ENCODE results near the gene CLEC11A. TPM values are rescaled to one million over a fixed set of nuclear protein-coding genes. Genes with fewer than 3 reads are reported as not detected.

CLEC11A gene
- 56.1 and 68.0 TPM in 2 replicates for total RNA-seq

GRCh38 chr19:50723069-50723468 lies at the start of gene CLEC11A:
Gene CLEC11A (plus strand): TSS chr19:50723364. CDS start chr19:50723526, 162 bp downstream.

GRCh38 chr19:50719566-50719965 lies 3.6 kb upstream of the CLEC11A start, which contains the start of gene SHANK1:
Gene SHANK1 (minus strand): TSS chr19:50719802. CDS start chr19:50716919, 2,883 bp downstream.

GRCh38 chr19:50770164-50770563 lies 47.0 kb downstream of the CLEC11A start, which contains the start of gene GPR32:
Gene GPR32 (plus strand): TSS chr19:50770464. CDS start chr19:50770601, 137 bp downstream.

Other genes starting within 250 kb of the CLEC11A start
- 76.0 and 78.1 TPM in 2 replicates for gene EMC10, start 246.9 kb upstream of the CLEC11A start, total RNA-seq
- gene GARIN5A, start 246.5 kb upstream of the CLEC11A start, total RNA-seq: 0.30 TPM in 1 of 2 replicates, not detected in the other
- 18.6 and 27.0 TPM in 2 replicates for gene JOSD2, start 212.2 kb upstream of the CLEC11A start, total RNA-seq
- not detected in 2 replicates for gene ASPDH, start 209.5 kb upstream of the CLEC11A start, total RNA-seq
- gene LRRC4B, start 154.9 kb upstream of the CLEC11A start, total RNA-seq: 0.18 and 0.30 TPM in 2 replicates
- gene SYT3, start 83.5 kb upstream of the CLEC11A start, total RNA-seq: 0.14 and 0.59 TPM in 2 replicates
- not detected in 2 replicates for gene C19orf81, start 73.9 kb upstream of the CLEC11A start, total RNA-seq
- gene SHANK1, start 3.6 kb upstream of the CLEC11A start, total RNA-seq: 6.8 and 11.0 TPM in 2 replicates
- not detected in 2 replicates for gene GPR32, start 47.1 kb downstream of the CLEC11A start, total RNA-seq
- not detected in 2 replicates for gene ACP4, start 67.1 kb downstream of the CLEC11A start, total RNA-seq
- not detected in 2 replicates for gene KLK1, start 100.4 kb downstream of the CLEC11A start, total RNA-seq
- gene KLK15, start 110.2 kb downstream of the CLEC11A start, total RNA-seq: not detected in 2 replicates
- gene KLK3, start 131.6 kb downstream of the CLEC11A start, total RNA-seq: not detected in 2 replicates
- gene KLK2, start 150.1 kb downstream of the CLEC11A start, total RNA-seq: not detected in 2 replicates
- gene KLK4, start 188.0 kb downstream of the CLEC11A start, total RNA-seq: not detected in 2 replicates
- not detected in 2 replicates for gene KLK5, start 229.7 kb downstream of the CLEC11A start, total RNA-seq
- gene KLK6, start 246.2 kb downstream of the CLEC11A start, total RNA-seq: not detected in 2 replicates

Data from smooth muscle cell of the umbilical artery (primary cell).